Thymus (tissue), 11 donors: Measurements from ENCODE around the gene KIF17. TPM values are rescaled to one million over a fixed set of nuclear protein-coding genes. Genes with fewer than 3 reads are reported as not detected.
A peak's percentile ranks its signal among the peaks of the same experiment; 100 is the strongest.

ENCODE experiments used
- DNase-seq, 9 donors: peaks; one replicate each; pipeline ENCODE4 v3.0.0-alpha.2; 2013; ENCODE audit warnings: low spot score in 9 of 9, low read depth in 6 of 9, missing footprints in 1 of 9
- H3K27ac ChIP-seq, 2 donors: one replicate each; pipeline ENCODE4 v1.5.1; 2013; ENCODE audit warnings: control low read depth in 1 of 2, low read depth in 1 of 2, low read length in 1 of 2, mild to moderate bottlenecking in 1 of 2, moderate library complexity in 1 of 2
- H3K27me3 ChIP-seq, 2 donors: one replicate each; pipeline ENCODE4 v1.5.1; 2013; ENCODE audit warnings: low read length in 1 of 2; ENCODE audit not compliant: control insufficient read depth in 2 of 2, insufficient read depth in 1 of 2
- H3K36me3 ChIP-seq, 2 donors: one replicate each; pipeline ENCODE4 v1.5.1; 2013; ENCODE audit warnings: low read length in 1 of 2, mild to moderate bottlenecking in 1 of 2, moderate library complexity in 1 of 2; ENCODE audit not compliant: control insufficient read depth in 2 of 2, insufficient read depth in 2 of 2
- H3K4me1 ChIP-seq, 2 donors: one replicate each; pipeline ENCODE4 v1.5.1; 2013; ENCODE audit warnings: low read length in 2 of 2; ENCODE audit not compliant: control insufficient read depth in 2 of 2, insufficient read depth in 2 of 2
- H3K4me3 ChIP-seq, 2 donors: one replicate each; pipeline ENCODE4 v1.5.1; 2013; ENCODE audit warnings: low read length in 2 of 2, control low read depth in 1 of 2, mild to moderate bottlenecking in 1 of 2
- H3K9me3 ChIP-seq, 2 donors: one replicate each; pipeline ENCODE4 v1.5.1; 2013; ENCODE audit warnings: low read length in 1 of 2, mild to moderate bottlenecking in 1 of 2; ENCODE audit not compliant: control insufficient read depth in 2 of 2, insufficient read depth in 1 of 2
- WGBS: extraction: QIAGEN DNeasy Blood & Tissue Kit; methylation state at CpG from one replicate; pipeline ENCODE4 v1.1.7; 2013; 5-methylcytosine and 5-hydroxymethylcytosine counted together
- polyA plus RNA-seq: library from polyadenylated mRNA; stranded (reverse); fragments of 200-250 nt; gene quantifications from one replicate; pipeline ENCODE4 v1.2.3, GENCODE V29; 2013
- total RNA-seq: library from RNA; stranded (reverse); fragments of 120-200 nt; gene quantifications from one replicate; pipeline ENCODE4 v1.2.4, GENCODE V29; 2013
- donor health status: healthy.

Gene KIF17
- total and polyA plus RNA-seq, 2 donors: 0.85 to 1.0 TPM

- no peaks in the 10 kb centered on the region for H3K9me3 ChIP-seq
- no peak for DNase-seq
- H3K4me3 ChIP-seq: no peak overlapping the region
- 95% methylated on average over 18 of the region's 18 CpGs for WGBS
- H3K4me1 ChIP-seq: peaks cover 0 to 11% of the 10 kb centered on the region in 2 donors
- no peaks in the 10 kb centered on the region for H3K36me3 ChIP-seq
- no peak overlapping the region for H3K27ac ChIP-seq
- no peaks in the 10 kb centered on the region for H3K27me3 ChIP-seq
Measured at GRCh38 chr1:20698195-20698910, 19.5 kb downstream of the KIF17 start.

DNA sequence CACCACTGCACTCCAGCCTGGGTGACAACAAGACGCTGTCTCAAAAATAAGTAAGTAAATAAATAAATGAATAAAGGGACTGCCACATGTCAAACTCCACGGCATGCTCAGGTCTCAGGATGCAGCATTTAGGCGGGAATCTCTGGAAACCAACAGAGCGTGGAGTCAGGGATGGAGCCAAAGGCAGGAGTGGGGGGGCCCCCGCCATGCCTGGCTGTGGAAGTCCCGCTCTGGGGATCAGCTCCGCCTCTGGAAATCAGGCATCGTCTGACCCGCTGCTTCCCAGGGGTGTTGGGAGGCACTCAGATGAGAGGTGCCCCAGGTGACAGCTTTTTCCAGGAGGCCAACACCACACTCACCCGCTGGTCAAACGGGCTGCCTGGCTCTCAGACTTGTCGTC, 20.2 kb downstream of the KIF17 start:
- Histone ChIP-seq H3K27me3 (no peaks in the 10 kb centered on the region), H3K27ac (no peak overlapping the region), H3K4me3 (no peak overlapping the region), H3K9me3 (no peaks in the 10 kb centered on the region), H3K4me1 (peaks cover 0 to 11% of the 10 kb centered on the region in 2 donors), H3K36me3 (no peaks in the 10 kb centered on the region)
- DNase-seq: no peak
- WGBS: 93% methylated on average over 12 of the region's 12 CpGs

DNA sequence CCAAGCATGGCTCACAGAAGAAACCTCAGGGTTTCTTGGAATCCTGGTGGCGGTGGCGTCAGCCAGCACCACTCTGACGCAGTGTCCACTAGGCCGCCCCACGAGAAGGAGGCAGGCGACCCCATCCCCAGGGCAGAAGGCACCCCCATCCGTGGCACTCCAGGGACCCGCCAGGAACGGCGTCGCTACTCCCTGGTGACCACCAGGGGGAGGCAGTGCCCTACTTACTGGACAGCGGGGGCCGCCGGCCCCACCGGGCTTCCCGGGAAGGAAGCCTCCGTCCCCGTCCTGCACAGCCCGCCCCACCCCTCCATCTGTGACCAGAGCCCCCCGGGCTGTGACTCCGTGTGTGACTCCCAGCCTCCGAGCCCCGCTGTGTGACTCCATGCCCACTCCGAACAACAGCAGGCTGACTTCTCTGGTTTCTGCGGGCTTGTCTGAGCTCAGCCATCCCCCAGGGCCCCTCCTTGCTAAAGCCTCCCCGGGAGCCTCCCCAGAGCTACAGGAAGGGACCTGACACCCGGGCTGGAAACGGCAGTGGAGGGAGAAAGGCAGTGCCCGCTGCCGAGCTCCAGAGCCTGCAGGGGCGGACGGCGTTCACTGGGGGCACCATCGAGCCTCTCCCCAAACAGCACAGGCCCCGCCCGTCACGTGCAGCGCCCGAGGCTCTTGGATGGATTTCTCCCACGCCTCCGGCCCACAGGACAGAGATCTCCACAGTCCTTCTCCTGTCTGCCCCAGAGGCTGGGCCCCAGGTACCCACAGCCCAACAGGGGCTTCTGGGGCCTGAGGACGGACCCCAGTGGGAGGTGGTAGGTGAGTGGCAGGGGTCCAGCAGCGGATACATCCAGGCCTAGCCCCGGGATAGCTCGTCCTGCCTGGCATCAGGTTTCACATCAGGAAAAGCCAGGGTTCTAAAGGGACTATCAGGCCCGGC, 21.1 kb downstream of the KIF17 start:
- peaks cover 0 to 11% of the 10 kb centered on the region in 2 donors for H3K4me1 ChIP-seq
- no peaks in the 10 kb centered on the region for H3K27me3 ChIP-seq
- DNase-seq: peak; percentile 27 to 75 (median 47)

GRCh38 chr1:20695515-20695914, 22.3 kb downstream of the KIF17 start:
- Histone ChIP-seq H3K36me3 (no peaks in the 10 kb centered on the region), H3K9me3 (no peaks in the 10 kb centered on the region), H3K27me3 (no peaks in the 10 kb centered on the region), H3K4me1 (peaks cover 0 to 11% of the 10 kb centered on the region in 2 donors), H3K4me3 (no peak overlapping the region), H3K27ac (no peak overlapping the region)
- DNase-seq: no peak
- WGBS: 91% methylated on average over 10 of the region's 10 CpGs

More for the DNA sequence above, 21.1 kb downstream of the KIF17 start:
- Histone ChIP-seq H3K27ac (peak overlapping the region; percentile 9 to 26), H3K36me3 (no peaks in the 10 kb centered on the region), H3K9me3 (no peaks in the 10 kb centered on the region), H3K4me3 (peak overlapping the region; percentile 52 to 55)
- 6% methylated on average over 46 of the region's 46 CpGs for WGBS

DNA sequence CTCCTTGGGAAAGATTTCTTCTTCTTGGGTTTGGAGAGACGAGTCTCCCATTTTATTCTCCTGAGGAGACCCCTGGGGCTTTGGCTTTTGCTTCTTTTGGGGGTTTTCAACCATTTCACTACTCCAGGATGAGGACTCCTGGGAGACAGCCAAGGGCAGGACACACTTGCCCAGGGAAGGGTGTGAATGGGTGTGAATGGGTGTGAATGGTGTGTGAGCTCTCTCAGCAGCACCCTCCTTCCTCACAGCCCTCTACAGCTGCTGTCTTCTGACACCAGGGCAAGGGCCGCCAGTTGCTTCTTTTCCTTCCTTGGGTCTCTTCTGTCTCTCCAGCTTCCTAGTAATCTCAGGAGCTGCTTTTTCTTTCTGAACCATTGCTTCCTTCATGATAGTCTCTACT, 24.2 kb downstream of the KIF17 start:
- WGBS: 89% methylated on average over 2 of the region's 2 CpGs
- H3K27ac ChIP-seq: no peak overlapping the region
- H3K27me3 ChIP-seq: no peaks in the 10 kb centered on the region
- no peak for DNase-seq
- no peak overlapping the region for H3K4me3 ChIP-seq
- H3K9me3 ChIP-seq: no peaks in the 10 kb centered on the region
- H3K36me3 ChIP-seq: no peaks in the 10 kb centered on the region
- peaks cover 0 to 11% of the 10 kb centered on the region in 2 donors for H3K4me1 ChIP-seq

- Histone ChIP-seq H3K27ac (no peak overlapping the region), H3K4me1 (peaks cover 0 to 8% of the 10 kb centered on the region in 2 donors), H3K4me3 (no peak overlapping the region), H3K36me3 (no peaks in the 10 kb centered on the region), H3K9me3 (no peaks in the 10 kb centered on the region), H3K27me3 (no peaks in the 10 kb centered on the region)
- DNase-seq: no peak
- WGBS: 91% methylated on average over 1 of the region's 1 CpG
Measured at GRCh38 chr1:20691872-20692271, 25.9 kb downstream of the KIF17 start.

- DNase-seq: no peak
- Histone ChIP-seq H3K9me3 (no peaks in the 10 kb centered on the region), H3K27ac (no peak overlapping the region), H3K4me3 (no peak overlapping the region), H3K27me3 (no peaks in the 10 kb centered on the region), H3K4me1 (no peaks in the 10 kb centered on the region), H3K36me3 (no peaks in the 10 kb centered on the region)
- 97% methylated on average over 3 of the region's 3 CpGs for WGBS
Measured at GRCh38 chr1:20689645-20690056, 28.2 kb downstream of the KIF17 start.

DNA sequence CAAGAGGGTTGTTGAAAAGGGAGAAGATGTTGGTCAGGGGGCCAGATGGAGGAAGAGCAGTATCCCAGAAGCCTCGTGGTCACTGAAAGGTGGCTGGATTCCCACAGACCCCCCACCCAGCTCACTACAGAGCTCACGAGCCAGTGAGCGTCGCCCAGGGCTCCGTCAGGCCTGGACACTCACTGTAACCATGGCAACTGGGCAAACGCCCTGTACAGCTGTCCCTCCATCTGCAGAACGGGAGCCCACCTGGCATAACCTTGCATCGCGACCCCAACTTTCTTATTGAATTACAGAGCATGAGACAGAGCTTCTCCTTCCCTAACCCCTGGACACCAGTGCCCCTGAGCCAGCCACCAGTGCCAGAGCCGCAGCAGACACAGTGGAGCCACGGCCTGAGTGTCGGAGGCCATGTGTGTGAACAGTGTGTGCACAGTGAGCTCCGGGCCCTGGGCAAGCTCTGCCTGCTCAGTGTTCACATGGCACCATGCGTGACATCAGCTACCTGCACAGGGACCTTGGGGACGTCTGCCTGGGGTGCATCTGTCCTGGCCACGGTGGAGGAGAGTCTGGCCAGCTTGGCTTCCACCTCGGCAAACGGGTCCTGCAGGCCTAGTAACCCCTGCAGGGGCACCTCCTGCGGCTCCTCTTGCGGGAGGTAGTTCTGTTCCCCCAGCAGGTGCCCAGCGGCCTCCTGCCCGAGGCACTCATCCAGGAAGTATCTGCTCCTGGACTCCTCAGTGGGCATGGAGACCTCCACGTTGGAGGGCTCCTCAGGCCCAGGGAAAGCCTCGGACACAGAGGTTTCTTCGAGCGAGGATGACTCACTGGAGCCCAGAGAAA, 30.7 kb downstream of the KIF17 start:
- Histone ChIP-seq H3K4me3 (no peak overlapping the region), H3K9me3 (no peaks in the 10 kb centered on the region), H3K36me3 (no peaks in the 10 kb centered on the region), H3K27me3 (no peaks in the 10 kb centered on the region), H3K4me1 (peaks cover 0 to 8% of the 10 kb centered on the region in 2 donors), H3K27ac (no peak overlapping the region)
- 94% methylated on average over 26 of the region's 26 CpGs for WGBS
- no peak for DNase-seq
